Activated T-helper 1 cell treated with anti-CD3 and anti-CD28 coated beads, Interleukin-12 subunit alpha, Interleukin-12 subunit beta, Interleukin-2, Interleukin-4 antibody, amounts not matched to agents 30 ng/mL and 10 ng/mL and 1 ng/mL, durations not matched to agents 14 hours and 24 hours and 36 hours (primary cell): ENCODE data around the gene CXCL1. TPM values are rescaled to one million over a fixed set of nuclear protein-coding genes. Genes with fewer than 3 reads are reported as not detected.
"Not testable (repeated sequence)": the region's sequence is repeated elsewhere in the genome, so short reads cannot be mapped to it uniquely, and the experiment has no call there.

Experiments used
- DNase-seq: peaks from one replicate; pipeline ENCODE4 v3.0.0; 2021; ENCODE audit warnings: low spot score
- H3K27ac Mint-ChIP-seq: one replicate; pipeline ENCODE4 v1.8.0; 2021; ENCODE audit warnings: mild to moderate bottlenecking, mixed read lengths
- H3K27me3 Mint-ChIP-seq: one replicate; pipeline ENCODE4 v1.8.0; 2022; ENCODE audit warnings: mild to moderate bottlenecking, moderate library complexity, mixed read lengths; ENCODE audit not compliant: insufficient read depth
- H3K36me3 Mint-ChIP-seq: one replicate; pipeline ENCODE4 v1.8.0; 2021; ENCODE audit warnings: low read depth, mixed read lengths
- H3K4me1 Mint-ChIP-seq: one replicate; pipeline ENCODE4 v1.8.0; 2021; ENCODE audit warnings: low read depth, mixed read lengths
- H3K4me3 Mint-ChIP-seq: one replicate; pipeline ENCODE4 v1.8.0; 2021; ENCODE audit warnings: mild to moderate bottlenecking, moderate library complexity, mixed read lengths
- H3K9me3 Mint-ChIP-seq: one replicate; pipeline ENCODE4 v1.8.0; 2021; ENCODE audit warnings: mixed read lengths
- intact Hi-C: fragments of 100-400 bp; cut with micrococcal nuclease; formaldehyde crosslinking; loops from one replicate; pipeline ENCODE4 v1.15.1; 2024
- total RNA-seq: library from RNA; stranded (reverse); gene quantifications from 2 replicates; pipeline ENCODE4 v1.2.3, GENCODE V29; 2022

Gene CXCL1
- total RNA-seq, 1 donor from 2014 or later: not detected

DNA sequence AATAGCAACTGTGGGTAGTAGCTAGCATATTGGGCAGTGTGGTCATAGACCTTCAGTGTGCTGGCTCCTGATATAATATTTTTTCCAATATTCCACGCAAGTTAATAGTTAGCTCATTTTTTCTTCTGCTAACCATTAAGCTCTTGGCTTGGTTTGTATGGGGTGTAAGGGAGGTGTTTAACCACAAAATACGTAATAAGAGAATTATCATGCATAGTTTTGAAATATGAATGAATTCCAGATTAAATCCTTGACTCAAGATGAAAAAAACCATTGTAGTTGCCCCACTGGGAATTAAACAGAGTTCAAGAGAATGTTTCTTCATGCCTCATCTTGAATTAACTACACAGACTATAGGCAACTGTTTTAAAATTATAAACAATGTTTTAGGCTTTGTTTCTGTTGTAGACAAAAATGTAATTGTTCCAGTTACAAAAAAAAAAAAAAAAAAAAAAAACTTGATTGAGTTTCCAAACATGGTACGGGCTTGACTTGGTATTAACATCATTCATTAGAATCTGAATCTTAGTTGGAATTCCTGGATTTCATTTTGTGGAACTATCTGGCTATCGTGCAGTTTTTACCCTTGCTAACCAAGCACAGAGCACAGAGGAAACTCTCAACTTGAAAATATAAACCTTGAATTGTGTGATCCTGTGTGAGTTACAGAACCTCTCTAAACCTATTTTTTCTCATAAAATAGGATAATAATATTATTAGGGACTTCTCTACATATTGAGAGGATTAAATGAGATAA, 28.4 kb downstream of the CXCL1 start:
- no peaks in the 10 kb centered on the region for H3K36me3 Mint-ChIP-seq
- no peaks in the 10 kb centered on the region for H3K9me3 Mint-ChIP-seq
- intact Hi-C loops: no loop called here
- no peak overlapping the region for H3K4me3 Mint-ChIP-seq
- no peak for DNase-seq
- no peak overlapping the region for H3K27ac Mint-ChIP-seq
- no peaks in the 10 kb centered on the region for H3K4me1 Mint-ChIP-seq
- no peaks in the 10 kb centered on the region for H3K27me3 Mint-ChIP-seq

DNA sequence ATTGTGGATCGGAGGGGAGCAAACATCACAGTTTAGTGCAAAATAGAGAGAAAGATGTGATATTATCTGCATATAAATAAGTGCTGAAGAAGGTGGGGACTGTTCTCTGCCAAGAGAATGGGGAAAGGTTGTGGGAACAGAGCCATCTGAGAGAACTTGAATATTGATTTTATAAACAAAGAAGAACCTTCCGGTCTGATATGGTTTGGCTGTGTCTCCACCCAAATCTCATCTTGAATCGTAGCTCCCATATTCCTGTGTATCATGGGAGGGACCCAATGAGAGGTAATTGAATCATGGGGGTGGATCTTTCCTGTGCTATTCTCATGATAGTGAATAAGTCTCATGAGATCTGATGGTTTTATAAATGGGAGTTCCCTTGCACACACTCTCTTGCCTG, 30.1 kb downstream of the CXCL1 start:
- H3K27ac Mint-ChIP-seq, H3K36me3 Mint-ChIP-seq, DNase-seq, H3K4me3 Mint-ChIP-seq, H3K9me3 Mint-ChIP-seq, intact Hi-C loops, H3K27me3 Mint-ChIP-seq, H3K4me1 Mint-ChIP-seq: not testable (repeated sequence)

DNA sequence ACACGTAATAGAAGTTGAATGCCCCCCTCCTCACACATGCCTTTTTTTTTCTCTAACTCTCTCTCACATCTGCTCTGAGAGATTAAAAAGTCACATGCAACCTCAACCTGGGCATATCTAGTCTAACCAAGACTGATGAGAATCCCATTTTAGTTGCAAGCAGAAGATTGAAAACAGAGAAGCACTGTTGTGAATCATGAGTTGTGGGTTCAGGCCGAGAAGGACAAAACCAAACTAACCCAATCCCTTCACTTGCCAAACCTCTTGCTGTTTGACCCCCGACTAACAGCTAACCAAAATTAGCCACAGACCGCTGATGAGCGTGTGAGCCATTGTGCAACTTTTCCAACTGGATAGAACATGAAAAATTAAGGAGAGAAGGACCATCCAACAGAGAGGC, 31.8 kb downstream of the CXCL1 start:
- Mint-ChIP-seq H3K27me3 (no peaks in the 10 kb centered on the region), H3K36me3 (no peaks in the 10 kb centered on the region), H3K27ac (no peak overlapping the region), H3K4me1 (no peaks in the 10 kb centered on the region), H3K4me3 (no peak overlapping the region), H3K9me3 (no peaks in the 10 kb centered on the region)
- intact Hi-C loops: no loop called here
- DNase-seq: no peak

DNA sequence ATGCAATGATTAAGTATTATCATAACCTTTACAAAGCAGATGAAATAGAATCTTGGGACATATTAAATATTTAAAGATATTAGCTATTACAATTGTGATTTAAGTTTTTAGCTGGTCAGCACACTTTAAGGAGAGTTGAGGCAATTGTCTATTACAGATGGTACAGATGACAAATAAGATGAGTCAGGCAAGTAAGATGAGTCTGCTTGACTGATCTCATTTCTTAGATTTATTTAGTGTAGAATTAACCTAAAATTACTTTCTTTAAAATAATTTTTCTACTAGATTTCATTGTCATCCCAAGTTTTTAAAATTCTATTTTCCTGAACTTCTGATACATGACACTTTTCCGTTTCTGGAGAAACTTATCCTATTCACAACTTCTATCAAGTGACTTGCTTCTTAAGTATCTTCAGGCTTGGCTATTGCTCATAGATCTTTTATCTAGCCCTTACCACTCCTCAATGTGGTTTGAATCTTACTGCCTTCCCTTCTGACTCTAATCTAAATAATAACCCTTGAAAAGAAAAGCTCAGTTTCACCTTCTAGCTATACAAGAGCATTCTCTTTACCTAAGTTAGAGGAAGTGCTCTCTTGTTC, 32.9 kb downstream of the CXCL1 start:
- Mint-ChIP-seq H3K9me3 (no peaks in the 10 kb centered on the region), H3K27ac (no peak overlapping the region), H3K4me3 (no peak overlapping the region), H3K4me1 (no peaks in the 10 kb centered on the region), H3K36me3 (no peaks in the 10 kb centered on the region), H3K27me3 (no peaks in the 10 kb centered on the region)
- no peak for DNase-seq
- intact Hi-C loops: no loop called here

DNA sequence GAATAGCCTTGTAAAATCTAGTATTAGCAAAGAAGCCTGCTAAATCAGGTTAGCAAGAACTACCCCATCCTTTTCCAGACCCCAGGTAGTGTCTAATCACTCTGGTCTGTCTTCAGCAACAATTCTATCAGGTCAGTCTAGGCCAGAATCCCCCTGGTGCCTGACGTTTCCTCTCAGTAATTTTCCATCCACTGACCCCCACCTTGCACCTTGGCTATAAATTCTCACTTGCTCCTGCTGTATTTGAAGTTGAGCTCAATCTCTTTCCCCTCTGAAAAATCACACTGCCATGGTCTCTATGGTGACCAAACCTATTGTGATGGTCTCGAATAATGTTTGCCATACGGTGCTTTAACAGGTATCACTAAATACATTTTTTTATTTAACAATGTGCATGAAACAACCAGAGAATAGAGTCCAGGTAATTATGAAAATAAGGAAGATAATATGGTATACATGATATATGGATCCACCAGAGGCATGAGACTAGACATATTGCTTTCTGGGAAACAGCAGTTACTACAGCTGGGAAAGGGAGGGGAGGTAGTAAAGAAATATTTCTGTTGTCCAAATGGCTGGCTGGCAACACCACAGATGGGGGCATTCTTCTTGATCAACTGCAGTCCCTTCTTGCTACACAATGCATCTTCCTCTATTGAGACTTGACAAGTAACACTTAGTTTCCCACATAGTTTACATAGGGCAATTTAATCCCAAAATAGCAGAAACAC, 33.8 kb downstream of the CXCL1 start:
- Mint-ChIP-seq H3K9me3 (no peaks in the 10 kb centered on the region), H3K4me3 (no peak overlapping the region), H3K4me1 (no peaks in the 10 kb centered on the region), H3K27me3 (no peaks in the 10 kb centered on the region), H3K36me3 (no peaks in the 10 kb centered on the region), H3K27ac (no peak overlapping the region)
- DNase-seq: no peak
- intact Hi-C loops: no loop called here

DNA sequence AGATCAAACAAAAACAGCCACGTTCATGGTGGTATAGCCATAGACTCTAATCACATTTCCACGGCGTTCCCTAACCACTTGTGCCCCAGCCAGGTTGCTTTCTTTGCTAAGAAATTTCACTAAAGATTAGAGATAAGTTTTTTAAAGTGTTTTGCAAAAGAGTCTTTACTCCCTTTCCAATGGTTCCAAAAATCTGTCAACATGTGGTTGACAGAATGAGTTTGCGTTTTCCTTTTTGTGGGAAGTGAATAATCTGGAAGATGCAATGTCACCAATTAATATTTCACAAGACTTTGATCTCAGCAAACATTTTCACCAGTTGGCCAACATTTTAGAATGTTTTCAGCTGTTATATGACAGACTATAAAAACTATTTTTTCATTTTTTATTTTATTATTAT, 35.3 kb downstream of the CXCL1 start:
- H3K9me3 Mint-ChIP-seq: no peaks in the 10 kb centered on the region
- intact Hi-C loops: no loop called here
- no peak overlapping the region for H3K27ac Mint-ChIP-seq
- H3K27me3 Mint-ChIP-seq: no peaks in the 10 kb centered on the region
- DNase-seq: no peak
- H3K4me1 Mint-ChIP-seq: no peaks in the 10 kb centered on the region
- no peaks in the 10 kb centered on the region for H3K36me3 Mint-ChIP-seq
- no peak overlapping the region for H3K4me3 Mint-ChIP-seq

DNA sequence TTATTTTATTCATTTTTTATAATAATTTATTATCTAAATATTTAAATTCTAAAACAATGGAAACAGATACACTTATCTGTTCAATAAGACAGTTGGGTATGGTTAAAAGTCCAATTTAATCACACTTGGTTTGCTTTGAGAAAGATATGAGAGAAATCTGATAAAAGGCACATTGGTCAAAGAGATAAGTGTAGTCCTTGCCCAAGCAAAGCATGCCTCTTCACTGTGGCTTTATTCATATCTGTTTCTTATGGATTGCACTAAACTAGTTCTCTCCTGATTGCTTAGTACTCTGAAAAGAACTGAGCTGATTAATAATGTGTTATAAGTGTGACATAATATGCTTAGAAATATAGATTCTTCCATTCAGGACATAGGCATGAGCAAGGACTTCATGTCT, 39.8 kb downstream of the CXCL1 start:
- Mint-ChIP-seq H3K9me3 (no peaks in the 10 kb centered on the region), H3K27me3 (no peaks in the 10 kb centered on the region), H3K27ac (no peak overlapping the region), H3K36me3 (no peaks in the 10 kb centered on the region), H3K4me1 (no peaks in the 10 kb centered on the region), H3K4me3 (no peak overlapping the region)
- no peak for DNase-seq
- intact Hi-C loops: no loop called here

DNA sequence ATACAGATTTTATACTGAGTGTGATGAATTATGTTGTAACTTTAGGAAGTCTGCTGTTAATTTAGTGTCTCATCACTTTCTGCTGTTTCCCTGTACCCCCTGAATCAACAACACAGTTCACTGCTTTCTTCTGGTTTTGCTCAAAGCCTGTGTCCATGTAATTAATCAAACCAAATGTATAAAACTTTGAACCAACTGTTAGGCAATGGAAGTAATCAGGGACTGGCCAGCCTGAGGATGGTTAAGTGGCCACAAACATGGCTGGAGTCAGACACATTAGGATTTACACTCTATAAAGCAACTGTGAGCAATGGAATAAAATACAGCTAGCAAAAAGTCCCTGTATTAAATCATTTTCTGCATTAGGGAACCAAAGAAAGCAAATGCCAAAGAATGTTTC, 42.6 kb downstream of the CXCL1 start:
- no peak overlapping the region for H3K27ac Mint-ChIP-seq
- intact Hi-C loops: no loop called here
- H3K4me1 Mint-ChIP-seq: no peaks in the 10 kb centered on the region
- DNase-seq: no peak
- no peaks in the 10 kb centered on the region for H3K36me3 Mint-ChIP-seq
- H3K27me3 Mint-ChIP-seq: no peaks in the 10 kb centered on the region
- H3K9me3 Mint-ChIP-seq: no peaks in the 10 kb centered on the region
- no peak overlapping the region for H3K4me3 Mint-ChIP-seq

DNA sequence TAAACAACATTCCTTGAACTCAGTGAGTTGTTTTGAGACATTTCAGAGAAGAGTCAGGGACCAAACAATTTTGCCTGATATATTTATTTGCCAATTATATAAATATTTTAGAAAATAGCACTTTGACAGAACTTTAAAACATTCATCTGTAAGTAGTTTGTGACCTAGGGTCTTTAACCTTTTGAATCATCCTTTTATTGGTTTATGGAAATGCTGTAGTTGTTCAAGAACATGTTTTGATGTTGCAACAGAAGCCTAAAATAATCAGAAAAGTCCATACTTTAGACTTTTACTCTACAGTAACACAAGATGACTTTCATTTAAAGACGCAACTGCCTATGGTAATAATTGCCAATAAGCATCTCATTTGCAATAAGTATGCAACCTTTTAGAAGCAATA, 43.0 kb downstream of the CXCL1 start:
- Mint-ChIP-seq H3K9me3 (no peaks in the 10 kb centered on the region), H3K4me1 (no peaks in the 10 kb centered on the region), H3K27me3 (no peaks in the 10 kb centered on the region), H3K4me3 (no peak overlapping the region), H3K27ac (no peak overlapping the region), H3K36me3 (no peaks in the 10 kb centered on the region)
- no peak for DNase-seq
- intact Hi-C loops: no loop called here

DNA sequence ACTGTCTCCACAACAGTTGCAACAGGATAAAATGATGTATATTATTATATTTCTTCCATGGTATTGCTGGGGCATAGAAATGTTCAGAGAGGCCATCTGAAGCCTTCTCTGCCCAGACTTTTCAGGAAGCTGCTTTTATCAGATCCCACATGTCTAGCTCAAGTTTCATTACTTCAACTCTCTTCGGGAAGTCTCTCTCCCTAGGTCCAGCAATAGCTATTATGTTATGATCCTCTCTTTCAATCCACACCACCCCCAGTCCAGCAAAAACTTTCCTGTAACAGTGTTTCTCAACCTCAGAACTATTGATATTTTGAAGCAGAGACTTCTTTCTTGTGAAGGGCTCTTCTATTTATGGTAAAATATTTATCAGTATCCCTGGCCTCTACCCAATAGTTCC, 44.9 kb downstream of the CXCL1 start:
- H3K9me3 Mint-ChIP-seq: no peaks in the 10 kb centered on the region
- DNase-seq: no peak

DNA sequence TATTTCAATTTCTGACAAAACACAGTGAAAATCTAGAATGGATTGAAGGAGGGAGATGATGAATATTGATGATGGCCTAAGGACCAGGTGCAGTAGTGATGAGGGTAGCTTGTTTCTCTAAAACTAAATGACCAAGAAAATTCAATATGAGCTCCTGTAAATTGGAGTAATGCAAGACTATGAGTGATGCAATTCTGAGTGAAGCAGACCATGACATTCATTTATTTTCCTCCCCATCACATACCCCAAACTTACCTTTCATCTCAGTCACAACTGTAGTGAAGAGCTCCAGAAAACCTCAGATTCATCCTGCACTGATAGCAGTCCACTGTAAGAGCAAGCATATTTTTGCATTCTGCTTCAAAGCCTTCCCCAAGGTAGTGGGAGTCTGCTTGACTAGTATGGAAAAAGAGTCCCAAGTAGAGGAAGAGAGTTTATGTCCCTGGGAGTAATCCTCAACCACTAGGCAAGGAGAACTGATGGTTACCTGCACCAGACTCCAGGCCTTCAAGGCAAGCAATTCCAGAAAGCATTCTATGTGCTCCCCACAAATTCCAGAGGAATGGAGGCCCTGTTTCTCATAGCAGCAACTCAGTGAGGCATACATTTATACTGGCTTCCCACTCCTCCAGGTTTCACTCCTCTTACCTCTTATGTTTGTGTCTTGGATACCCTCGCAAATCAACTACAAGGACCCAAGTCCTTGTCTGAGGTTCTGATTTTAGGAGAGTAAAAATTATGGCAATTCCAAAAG, 47.2 kb downstream of the CXCL1 start:
- Mint-ChIP-seq H3K4me3 (no peak overlapping the region), H3K27me3 (no peaks in the 10 kb centered on the region), H3K4me1 (no peaks in the 10 kb centered on the region), H3K9me3 (no peaks in the 10 kb centered on the region), H3K36me3 (no peaks in the 10 kb centered on the region), H3K27ac (no peak overlapping the region)
- DNase-seq: no peak
- intact Hi-C loops: no loop called here

More for the DNA sequence above, 44.9 kb downstream of the CXCL1 start:
- H3K36me3 Mint-ChIP-seq: no peaks in the 10 kb centered on the region
- intact Hi-C loops: no loop called here
- no peak overlapping the region for H3K4me3 Mint-ChIP-seq
- no peaks in the 10 kb centered on the region for H3K27me3 Mint-ChIP-seq
- no peak overlapping the region for H3K27ac Mint-ChIP-seq
- no peaks in the 10 kb centered on the region for H3K4me1 Mint-ChIP-seq

DNA sequence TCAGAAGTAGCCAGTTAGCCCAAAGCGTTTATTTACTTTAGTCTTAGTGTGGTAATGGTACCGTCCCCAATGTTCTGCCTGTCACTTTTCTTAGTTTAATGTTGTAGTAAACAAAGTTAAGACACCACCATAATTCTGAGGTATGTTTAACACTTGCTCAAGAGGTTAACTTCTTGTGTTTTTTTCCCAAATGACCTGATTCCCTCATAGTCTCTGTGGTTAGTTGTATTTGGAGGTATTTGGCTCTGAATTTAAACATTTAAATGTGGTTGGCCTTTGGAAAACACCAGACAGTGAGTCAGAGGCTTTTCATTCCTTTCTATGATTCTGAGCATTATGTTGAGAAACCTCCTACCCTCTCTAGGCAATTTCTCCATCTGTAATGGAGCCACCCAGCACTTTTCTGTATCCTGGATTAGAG, 47.9 kb downstream of the CXCL1 start:
- Mint-ChIP-seq H3K36me3 (no peaks in the 10 kb centered on the region), H3K4me1 (no peaks in the 10 kb centered on the region), H3K9me3 (no peaks in the 10 kb centered on the region), H3K27ac (no peak overlapping the region), H3K27me3 (no peaks in the 10 kb centered on the region), H3K4me3 (no peak overlapping the region)
- intact Hi-C loops: no loop called here
- no peak for DNase-seq

DNA sequence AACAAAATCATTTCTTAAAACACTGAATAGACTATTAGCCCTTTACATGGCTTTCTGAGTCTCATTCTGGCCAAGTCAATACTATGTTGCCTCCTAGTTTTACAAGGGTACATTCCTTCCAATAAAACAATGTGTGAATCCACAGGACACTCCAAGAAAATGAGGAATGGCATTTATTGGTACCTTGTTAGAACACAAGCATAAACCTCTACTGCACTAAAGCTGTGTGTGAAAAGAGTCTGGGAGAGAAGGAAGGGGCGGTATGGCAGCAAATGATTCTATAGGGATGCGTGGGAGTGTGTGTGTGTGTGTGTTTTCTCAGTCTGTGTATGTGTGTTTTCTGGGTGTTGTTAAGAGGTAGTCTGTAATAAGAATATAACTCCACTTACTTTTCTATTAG, 48.9 kb downstream of the CXCL1 start:
- H3K36me3 Mint-ChIP-seq: no peaks in the 10 kb centered on the region
- no peak overlapping the region for H3K27ac Mint-ChIP-seq
- no peaks in the 10 kb centered on the region for H3K4me1 Mint-ChIP-seq
- no peaks in the 10 kb centered on the region for H3K9me3 Mint-ChIP-seq
- no peak for DNase-seq
- H3K27me3 Mint-ChIP-seq: no peaks in the 10 kb centered on the region
- intact Hi-C loops: no loop called here
- H3K4me3 Mint-ChIP-seq: no peak overlapping the region
